Esophagus squamous epithelium (tissue), 4 donors: Measurements from ENCODE around the gene TYK2.

Source experiments
- POLR2A ChIP-seq, 4 donors: fragments of 450-650 bp; IDR thresholded peaks; one replicate each; pipeline ENCODE4 v1.6.1; 2017; ENCODE audit warnings: antibody characterized with exemption in 4 of 4, mild to moderate bottlenecking in 4 of 4, moderate library complexity in 3 of 4
- TF ChIP-seq, protein P1 (sequence below), 6 experiments: fragments of 450-650 bp in 4 of 6; fragments of 200-600 bp in 2 of 6; sonication (generic) in 2 of 6; IDR thresholded peaks; one replicate each; pipeline ENCODE4 v1.5.1; 2016 to 2019; ENCODE audit warnings: antibody characterized with exemption in 6 of 6, mild to moderate bottlenecking in 4 of 6, moderate library complexity in 4 of 6

DNA sequence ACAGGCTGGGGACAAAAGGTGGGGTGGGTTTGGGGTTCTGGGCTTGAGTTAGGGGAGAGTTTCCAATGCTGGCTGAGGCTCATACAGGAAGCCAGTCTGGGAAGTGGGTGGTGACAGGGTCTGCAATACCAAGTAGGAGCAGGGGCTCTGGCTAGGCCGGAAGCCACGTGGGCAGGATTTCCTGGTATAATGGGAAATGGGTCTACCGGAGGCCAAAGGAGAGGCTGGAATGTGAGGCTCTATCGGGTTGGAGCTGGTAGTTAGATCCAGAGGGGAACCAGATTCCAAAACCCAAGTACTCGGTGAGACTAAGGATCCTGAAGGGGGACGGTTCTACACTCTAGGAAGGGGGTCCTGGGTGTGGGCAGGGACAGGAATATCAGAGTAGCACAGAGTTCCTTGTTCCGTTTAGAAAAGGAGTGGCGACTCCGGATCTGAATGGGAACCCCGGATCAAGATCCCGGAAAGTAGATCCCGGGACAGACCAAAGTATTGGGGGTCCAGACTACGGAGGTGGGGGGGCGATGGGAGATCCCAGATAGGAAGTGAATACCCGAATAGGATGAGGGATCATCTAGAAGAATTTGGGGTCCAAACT lies 22.2 kb upstream of the TYK2 start:
- TF ChIP-seq, protein P1, sequence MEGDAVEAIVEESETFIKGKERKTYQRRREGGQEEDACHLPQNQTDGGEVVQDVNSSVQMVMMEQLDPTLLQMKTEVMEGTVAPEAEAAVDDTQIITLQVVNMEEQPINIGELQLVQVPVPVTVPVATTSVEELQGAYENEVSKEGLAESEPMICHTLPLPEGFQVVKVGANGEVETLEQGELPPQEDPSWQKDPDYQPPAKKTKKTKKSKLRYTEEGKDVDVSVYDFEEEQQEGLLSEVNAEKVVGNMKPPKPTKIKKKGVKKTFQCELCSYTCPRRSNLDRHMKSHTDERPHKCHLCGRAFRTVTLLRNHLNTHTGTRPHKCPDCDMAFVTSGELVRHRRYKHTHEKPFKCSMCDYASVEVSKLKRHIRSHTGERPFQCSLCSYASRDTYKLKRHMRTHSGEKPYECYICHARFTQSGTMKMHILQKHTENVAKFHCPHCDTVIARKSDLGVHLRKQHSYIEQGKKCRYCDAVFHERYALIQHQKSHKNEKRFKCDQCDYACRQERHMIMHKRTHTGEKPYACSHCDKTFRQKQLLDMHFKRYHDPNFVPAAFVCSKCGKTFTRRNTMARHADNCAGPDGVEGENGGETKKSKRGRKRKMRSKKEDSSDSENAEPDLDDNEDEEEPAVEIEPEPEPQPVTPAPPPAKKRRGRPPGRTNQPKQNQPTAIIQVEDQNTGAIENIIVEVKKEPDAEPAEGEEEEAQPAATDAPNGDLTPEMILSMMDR (IDR thresholded peaks at IDR 0.05), result no peak
- no peak for TF ChIP-seq POLR2A (IDR thresholded peaks at IDR 0.05)
